Stimulated activated CD8-positive, alpha-beta memory T cell treated with anti-CD3 and anti-CD28 coated beads, Interleukin-7, amount 100 ng/mL, for 1 hour (primary cell): ENCODE results near the gene GNB1L.

Source experiments
- DNase-seq, 2 donors: peaks; one replicate each; pipeline ENCODE4 v3.0.0-alpha.2; 2020; ENCODE audit warnings: low read depth in 2 of 2

GNB1L gene

DNA sequence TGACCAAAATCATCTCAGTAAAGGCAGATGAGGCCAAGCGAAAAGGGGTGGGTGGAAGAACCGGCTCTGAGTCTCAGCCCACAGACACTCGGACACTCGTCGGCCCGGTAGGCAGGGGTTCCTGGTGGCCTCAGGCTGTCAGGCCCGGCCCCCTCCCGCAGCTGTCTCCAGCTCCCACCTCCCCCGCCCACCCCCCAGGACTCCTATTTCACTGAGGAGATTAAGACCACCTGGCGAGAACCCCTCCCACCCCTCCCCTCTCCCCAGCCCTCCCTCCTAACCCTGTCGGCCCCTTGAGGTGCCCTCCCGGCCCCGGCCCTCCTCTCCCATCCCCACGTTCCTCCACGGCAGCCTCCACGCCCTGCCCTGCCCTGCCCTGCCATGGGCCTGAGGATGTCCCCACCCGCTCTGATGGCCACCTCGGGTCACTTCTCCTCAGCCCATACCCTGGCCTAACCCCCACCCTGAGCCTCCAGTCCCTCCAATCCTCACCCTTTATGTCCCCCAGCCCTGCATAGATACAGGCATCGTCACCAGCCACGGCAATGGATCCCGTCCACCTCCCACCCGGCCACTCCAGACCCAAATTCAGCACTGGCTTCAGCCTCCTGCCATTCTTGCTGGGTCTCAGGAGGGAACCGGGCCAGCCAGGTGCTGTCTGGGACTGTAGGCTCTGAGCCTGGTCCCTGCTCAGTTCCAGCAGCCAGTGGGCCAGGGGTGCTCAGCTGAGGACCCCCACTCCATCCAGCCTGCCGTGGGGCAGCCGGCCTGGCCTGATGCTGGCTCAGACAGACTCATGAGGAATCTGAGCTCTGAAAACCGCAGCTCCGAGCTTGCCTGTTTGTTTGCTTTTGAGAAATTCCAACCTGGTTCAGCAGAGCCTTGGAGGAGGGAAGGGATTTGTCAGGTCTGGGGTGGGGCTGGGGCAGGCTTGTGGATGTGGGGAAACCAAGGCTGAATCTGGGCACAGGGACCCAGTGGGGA, 103.9 kb downstream of the GNB1L start:
- DNase-seq: no peak

DNA sequence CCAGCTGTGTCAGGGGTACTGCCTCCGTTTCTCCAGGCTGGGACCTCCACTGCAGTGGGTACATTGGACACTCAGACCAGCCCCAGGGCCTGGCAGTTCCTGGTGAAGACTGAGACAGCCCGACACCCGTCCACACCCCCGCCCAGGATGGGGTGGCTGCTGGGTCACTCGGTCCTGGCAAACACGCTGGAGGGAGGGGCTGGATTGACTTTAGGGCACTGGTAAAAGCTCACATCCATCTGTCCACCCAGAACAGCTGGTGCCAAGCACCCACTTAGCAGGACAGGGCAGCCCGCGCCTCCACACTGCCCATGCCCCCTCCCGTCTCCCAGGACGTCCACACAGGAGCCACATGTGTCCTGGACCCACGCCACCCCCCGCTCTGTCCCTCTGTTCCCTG, 104.8 kb downstream of the GNB1L start:
- DNase-seq: no peak

DNA sequence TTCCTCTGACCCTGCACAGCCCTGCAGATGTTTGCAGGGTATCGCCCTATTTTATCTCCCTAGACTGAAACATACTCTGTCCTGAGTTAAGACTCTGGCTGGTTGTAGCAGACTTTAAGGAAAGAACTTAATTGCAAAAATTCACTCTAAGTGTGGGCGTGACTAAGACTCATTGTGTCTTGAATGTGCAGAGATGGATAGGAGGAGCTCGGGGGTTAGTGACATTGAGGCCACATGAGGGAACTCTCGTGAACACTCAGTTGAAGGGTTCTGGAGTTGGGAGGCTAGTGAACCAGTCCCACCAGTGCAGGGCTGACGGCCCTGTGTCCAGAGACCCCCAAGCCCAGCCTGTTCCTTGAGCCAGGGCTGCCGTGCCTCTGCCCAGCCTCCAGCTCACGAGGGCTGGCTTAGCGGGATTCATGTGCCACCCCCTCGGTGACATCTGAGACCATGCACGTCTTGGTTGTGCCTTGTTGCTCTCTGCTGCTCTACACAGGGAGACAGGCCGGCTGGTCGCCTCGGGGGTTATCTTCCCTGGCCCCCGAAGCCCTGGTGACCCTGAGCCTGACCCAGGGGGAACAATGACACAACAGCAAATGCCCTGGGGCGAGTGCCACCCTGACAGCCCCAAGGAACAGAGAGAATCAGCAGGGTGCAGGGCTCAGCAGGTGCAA, 105.5 kb downstream of the GNB1L start:
- DNase-seq: no peak

DNA sequence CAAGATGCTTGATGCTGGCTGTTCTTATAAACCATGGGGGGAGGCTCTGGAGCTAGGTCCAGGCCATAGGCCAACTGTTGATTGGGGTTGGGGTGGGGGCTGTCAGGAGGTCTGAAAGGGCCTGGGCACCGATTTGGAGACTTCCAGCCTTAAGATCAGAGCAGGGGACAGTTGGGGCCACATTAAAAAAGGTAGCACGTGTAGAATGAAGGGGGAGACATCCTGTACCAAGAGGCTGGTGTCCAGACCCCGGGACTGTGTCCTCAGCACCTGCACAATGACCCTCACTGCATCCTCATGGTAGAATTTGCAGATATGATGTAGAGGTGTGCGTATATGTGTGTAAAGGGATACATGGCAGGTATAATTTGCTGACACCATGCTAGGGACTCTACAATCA, 106.5 kb downstream of the GNB1L start:
- no peak for DNase-seq

DNA sequence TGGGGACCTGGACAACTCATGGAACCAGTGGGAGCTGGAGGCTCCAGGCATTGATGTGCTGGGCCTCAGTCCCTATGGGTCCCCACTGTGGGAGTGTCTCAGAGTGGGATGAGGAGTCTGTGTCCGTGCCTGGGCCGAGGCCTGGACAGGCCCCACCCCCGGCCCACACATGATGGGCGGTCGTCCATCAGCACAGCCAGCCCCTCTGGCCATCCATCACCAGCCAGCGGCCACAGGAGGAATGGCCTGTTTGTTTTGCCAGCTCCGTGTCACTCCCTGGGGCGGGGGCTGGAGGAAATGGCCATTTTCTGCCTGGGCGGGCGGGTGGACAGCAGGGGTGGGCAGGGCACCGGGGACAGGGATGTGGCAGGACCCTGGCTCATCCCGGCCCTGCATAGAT, 107.1 kb downstream of the GNB1L start:
- DNase-seq: no peak

GRCh38 chr22:19746726-19747125, 107.9 kb downstream of the GNB1L start:
- no peak for DNase-seq

DNA sequence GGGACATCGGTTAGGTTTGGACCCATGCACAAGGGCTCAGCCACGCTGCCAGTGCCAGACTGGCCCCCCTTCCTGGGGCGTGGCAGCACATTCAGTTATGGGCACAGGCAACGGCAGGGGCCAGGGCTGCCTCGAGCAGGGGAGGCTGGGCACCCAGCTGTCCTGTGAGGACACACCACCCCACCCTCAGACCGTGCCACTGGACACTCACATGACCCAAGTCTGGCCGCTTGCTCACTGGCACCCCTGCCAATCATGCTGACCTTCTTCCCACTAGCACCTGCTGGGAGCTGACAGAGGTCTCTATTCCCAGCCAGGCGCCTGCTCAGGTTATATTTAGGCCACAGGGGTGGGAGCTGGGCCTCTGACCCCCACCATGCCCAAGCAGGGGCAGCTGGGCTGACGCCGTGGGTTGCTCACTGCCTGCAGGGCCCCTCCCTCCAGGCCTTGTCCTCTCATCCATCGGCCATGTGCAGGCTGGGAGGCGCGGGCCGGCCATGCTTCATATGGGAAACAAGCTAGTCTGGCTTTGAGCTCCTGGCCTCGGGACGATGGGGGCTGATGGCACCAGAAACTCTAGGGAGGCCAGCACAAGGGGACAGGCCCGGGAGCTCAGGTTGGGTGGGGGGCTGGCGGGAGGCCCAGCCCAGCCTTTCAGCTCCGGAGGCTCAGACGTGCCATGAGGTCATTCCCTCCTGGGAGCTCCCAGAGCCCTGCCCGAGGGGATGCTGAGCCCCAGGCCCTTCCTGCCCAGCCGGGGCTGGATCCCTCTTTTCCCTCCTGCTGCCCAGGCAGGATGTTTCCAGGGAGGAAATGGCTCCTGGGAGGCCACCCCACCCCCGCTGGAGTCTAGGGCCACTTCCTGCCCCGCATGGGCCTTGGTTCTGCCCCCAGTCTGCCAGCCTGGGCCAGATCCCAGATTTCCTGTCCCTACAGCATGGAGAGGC, 109.2 kb downstream of the GNB1L start:
- DNase-seq: no peak

DNA sequence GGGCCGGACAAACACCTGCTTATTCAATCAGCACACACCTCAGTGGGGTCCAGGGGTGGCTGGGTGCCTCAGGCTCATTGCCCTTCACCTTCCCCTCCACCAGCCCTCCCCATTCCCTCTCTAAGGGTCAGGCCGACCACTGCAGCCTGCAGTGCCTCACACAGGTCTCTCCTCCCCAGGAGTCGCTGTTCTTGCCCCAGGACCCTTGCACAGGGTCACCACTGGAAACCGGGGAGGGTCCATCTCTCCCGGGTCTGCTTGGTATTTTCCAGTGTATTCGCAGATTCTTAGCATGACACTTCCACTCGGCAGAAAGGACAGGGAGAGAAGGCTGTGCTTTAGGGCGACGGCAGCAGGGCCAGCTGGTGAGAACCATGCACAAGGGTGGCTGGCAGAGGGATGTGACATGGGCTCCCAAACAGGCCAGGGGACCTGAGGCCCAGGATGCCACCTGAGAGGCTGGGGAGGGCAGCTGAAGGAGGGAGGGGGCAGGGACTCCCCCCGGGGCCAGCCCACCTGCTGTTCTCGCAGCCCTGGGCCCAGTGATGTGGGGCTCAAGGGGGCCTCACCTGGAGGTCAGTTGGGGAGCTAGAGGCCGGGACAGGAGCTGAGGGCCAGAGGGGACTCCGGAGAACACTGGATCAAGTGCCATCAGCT, 110.2 kb downstream of the GNB1L start:
- no peak for DNase-seq

- no peak for DNase-seq
Measured at GRCh38 chr22:19743651-19744050, 111.0 kb downstream of the GNB1L start.

GRCh38 chr22:19743081-19743480, 111.6 kb downstream of the GNB1L start:
- DNase-seq: no peak

DNA sequence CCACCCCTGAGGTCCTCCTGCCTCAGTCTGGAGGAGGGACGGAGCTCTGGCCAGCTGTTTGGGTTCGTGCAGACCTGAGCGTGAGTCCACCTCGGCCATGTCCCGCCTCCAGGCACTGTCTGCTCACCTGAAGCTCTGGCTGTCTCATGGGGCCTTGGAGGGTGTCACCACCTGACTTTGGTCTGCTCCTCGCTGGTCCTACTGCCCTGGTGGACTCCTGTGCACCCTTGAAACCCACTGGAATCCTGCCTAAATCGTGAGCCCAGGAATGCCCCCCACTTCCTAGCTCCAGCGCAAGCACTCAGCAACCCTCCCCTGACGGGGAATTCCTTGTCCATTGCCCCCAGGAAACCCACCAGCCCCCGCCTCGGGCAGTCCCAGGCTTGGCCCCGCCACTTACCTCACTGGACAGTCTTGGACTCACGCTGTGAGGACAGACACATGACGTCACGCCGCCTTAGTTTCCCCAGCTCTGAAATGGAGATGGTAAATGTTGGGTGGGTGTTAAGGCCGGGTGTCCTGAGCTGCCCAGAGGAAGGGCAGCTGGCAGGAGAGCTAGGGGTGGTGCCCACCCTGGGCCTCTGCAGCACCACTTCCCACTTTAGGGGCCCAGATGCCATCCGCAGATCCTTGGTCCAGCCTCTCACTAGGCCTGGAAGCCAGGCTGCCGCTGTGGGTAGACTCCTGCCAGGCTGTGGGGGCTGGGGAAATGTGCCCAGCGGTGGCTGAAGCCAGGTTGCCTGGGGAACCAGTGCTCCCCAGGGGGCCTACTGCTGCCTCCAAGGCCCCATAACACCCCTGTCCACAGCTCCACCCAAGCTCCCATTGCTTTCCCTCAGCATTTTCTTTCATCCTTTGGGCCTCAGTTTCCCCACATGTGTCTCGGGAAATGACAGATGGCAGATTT, 112.3 kb downstream of the GNB1L start:
- no peak for DNase-seq

DNA sequence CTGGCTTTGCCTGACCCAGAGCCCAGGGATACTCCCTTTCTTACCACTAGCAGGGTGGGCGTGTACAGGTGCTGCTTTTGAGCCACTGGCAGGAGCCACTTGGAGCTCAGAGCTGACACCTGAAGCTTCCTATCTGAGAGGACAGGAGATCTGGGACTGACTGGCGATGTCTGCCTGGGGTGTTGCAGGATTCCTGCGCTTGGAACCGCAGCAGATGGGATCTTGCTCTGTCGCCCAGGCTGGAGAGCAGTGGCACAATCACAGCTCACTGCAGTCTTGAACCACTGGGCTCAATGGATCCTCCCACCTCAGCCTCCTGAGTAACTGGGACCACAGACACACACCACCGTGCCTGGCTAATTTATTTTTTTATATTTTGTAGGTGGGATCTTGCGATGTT, 113.6 kb downstream of the GNB1L start:
- DNase-seq: no peak

DNA sequence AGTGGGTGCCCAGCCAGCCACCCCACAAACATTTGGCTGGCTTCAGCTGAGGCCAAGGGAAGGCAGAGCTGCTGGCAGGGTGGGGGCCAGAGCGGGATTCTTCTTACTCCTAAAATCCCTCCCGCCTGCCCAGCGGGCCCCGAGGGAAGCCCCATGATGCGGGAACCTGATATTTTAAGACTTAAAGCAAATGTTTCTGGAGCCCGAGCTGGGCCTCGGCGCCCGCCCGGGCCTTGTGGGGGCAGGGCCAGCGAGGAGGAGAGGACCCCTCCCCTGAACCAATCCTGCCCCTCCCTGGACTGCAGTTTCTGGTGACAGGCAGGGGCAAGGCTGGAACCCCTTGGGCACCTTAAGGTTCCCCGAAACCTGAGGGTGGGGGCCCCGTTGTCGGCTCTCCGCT, 114.1 kb downstream of the GNB1L start:
- no peak for DNase-seq

DNA sequence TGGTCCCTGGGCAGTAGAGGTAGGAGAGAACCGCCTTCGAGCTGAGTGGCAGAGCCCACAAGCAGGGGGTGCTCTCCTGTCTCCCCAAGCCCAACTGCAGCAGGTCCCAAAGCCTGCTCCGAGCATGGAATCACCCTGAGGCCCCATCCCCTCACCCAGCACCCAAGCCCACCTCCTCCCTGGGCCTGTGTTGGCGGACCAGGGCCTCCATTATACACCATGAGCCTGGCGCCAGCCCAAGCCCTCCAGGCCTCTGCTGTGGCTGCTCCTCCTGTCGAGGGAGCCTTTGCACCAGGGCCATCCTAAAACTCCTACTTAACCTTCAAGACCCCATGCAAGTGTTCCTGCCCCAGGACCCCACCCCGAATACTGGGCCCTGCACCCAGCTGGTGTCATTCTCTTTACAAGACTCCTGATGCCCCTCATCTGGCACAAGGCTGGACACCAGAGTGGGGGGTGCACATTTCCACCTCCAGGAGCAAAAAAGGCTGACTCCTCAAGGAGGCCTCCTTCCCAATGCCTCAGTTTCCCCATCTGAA, 114.7 kb downstream of the GNB1L start:
- no peak for DNase-seq

DNA sequence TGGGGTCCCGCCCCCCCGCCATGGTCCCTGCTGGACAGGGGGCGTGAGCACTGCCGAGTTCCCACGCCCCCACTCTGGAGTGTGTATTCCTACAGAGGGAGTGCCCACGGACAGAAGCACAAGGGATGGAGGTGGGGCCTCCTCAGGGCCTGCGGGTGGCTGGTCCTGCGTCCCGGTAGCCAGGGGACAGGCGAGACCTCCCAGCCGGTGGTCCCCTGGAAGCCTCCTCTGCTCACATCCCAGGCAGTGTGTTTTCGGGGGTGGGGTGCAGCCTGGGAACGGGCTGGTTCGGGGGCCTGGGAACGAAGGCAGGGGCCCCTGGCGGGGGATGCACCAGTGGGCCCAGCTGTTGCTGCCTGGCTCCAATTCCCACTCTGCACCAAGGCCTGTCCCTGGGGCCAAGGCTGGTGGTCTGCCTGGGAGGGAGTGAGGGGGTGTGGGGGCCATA, 115.2 kb downstream of the GNB1L start:
- no peak for DNase-seq

DNA sequence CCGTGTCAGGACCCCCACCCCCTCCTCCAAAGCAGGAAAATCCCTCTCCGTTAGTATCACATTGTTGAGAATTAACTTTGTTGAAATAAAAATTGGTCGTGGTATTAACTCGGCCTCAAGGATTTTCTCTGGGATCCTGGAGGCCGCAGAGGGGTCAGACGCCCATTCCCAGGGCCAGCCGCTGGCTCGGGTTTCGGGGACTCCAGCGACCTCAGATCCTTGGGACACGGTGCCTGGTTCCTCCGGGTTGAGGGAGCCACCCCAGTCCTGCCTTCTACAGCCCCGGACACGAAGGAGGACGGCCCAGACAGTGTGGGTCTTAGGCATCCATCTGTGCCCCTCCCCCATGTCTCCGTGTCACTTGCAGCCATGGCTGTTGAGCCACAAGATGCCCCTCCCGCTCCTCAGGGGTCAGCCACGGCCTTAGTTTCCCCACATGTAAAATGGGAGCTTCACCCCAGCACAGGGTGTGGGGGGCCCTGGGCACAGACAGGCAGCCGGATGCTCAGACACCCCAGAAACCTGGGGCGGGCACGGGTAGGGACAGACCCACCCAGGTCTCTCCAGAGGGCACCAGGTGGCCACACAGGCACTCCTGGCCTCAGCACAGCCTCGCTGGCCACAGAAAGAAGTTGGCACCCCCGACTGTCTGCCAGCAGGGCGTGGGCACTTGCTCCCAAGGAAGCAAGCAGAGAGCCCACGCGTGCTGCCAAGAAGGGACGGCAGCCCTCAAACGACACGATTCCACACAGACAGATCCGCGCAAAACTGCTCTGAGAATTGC, 115.8 kb downstream of the GNB1L start:
- DNase-seq: no peak

DNA sequence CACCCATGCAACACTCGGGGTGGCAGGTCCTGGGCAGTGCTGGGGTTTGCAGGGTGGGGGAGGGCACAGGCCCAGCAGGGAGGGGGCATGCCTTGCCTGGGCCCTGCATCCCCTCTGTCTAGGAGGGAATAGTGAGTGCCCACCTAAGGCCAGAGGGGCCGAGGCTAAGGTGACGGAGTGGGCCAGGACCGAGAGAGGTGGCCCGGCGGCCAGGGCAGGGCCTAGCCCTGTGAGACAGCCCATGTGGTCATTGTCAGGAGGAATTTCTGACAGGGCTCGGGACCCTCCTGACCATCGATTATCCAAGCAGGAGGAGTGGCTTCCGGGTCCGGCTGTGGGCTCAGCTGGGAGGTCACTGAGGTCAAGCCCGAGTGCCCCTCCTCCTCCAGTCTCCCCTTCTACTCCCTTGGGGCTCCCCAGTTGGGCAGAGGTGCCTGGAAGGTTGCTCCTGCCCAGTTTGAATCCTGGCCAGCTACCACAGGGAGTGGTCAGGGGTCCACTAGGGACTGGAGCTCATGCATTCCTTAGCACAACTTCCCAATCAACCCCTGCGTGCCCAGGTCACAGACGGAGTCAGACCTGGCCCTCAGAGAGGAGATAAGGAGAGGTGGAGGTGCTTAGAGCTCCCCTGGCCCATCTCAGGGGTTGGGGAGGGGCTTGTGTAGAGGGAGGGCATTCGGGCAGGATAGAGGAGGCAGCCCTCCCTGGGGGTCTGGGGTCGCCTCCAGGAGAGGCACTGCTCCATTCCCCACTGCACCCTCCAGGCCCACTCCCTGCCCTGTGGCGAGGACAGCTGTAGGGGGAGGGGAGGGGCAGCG, 116.6 kb downstream of the GNB1L start:
- DNase-seq: no peak
